GM12892 (cell line): ENCODE results near the gene IQGAP2.

ENCODE experiments used
- DNase-seq: peaks from one replicate; pipeline ENCODE4 v3.0.0; 2011; ENCODE audit not compliant: insufficient read length
- FAIRE-seq: peaks from 2 replicates; lab custom pipeline; 2011; peaks lifted over from hg19 to GRCh38; lab: Jason Lieb, UNC
- POLR2A ChIP-seq: IDR thresholded peaks from 2 replicates; pipeline ENCODE4 v1.6.1; 2011; ENCODE audit warnings: low read depth, low read length, control low read depth
- POLR2AphosphoS5 ChIP-seq: IDR thresholded peaks from 2 replicates; pipeline ENCODE4 v1.6.1; 2011; ENCODE audit warnings: low read depth, low read length, control low read depth
- TAF1 ChIP-seq: IDR thresholded peaks from 2 replicates; pipeline ENCODE4 v1.6.1; 2011; ENCODE audit warnings: low read depth, mild to moderate bottlenecking, control low read depth, low read length, borderline replicate concordance

Gene IQGAP2

DNA sequence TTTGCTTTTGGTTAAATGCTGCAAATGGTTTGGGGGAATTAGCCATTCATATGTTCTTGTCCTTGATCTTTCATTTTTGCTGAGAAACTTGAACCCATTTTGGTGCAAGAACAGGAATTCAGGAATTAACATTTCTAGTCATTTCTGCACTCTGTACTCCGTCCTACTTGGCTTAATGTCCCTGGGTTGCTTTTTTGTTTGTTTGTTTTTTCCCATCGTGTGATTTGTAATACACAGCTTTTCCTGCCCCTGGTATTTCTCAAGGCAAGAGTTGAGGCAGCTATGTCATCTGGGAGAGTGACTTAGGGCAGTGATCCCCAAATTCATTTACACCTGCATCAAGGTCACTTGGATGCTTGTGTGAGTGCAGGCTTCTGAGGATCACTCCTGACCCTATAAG lies 71.3 kb downstream of the IQGAP2 start:
- no peak for TF ChIP-seq POLR2A
- TF ChIP-seq TAF1, result no peak
- FAIRE-seq (no peak), DNase-seq (no peak)

DNA sequence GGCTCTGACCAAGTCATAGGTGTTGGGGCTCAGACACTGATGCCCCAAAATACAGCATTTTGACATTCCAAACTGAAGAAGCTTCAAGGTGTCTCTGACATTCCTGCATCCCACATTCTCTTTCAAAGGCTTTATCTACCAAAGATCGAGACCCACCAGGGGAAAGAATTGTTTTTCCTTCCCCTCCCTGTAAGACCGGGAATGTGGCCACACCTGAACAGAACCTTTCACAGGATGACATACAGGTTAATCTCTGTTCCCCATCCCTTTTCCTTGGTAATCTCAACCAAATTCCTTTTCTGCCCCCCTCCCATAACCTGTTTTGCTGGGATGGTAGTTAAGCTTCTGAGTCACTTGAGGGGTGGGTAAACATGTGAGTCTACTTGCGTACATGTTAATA lies 72.3 kb downstream of the IQGAP2 start:
- FAIRE-seq, result no peak
- TF ChIP-seq POLR2A (no peak), POLR2AphosphoS5 (no peak), TAF1 (no peak)
- no peak for DNase-seq

GRCh38 chr5:76475936-76476335 lies 72.9 kb downstream of the IQGAP2 start:
- FAIRE-seq (no peak), DNase-seq (no peak)
- TF ChIP-seq POLR2AphosphoS5, result no peak
- TF ChIP-seq POLR2A, result no peak
- TF ChIP-seq TAF1, result no peak

DNA sequence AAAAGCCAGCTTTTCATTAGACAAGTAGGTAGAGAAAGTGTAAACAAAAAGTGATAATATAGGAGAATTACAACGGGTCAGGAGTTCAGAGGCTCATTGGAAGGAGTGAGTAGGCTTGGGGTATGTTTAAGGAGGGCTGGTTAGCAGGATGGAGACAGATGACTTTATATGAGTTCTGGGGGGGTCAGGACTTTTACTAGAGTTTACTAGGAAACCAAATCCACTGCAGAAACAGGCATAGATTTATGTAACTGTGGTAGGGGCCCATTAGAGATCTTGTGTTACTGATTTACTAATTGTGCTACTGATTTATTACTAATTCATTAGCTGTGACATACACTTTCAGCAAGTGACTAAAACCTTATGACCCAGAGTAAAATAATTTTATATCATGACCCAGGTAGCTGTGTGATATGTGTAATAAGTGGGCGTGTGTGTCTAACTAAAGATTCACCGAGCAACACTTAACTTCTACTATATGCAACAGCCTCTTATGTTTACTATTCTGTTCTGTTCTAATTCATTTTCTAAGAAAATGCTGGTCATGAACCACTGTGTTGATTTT lies 73.5 kb downstream of the IQGAP2 start:
- FAIRE-seq (no peak), DNase-seq (no peak)
- TF ChIP-seq POLR2A (no peak), POLR2AphosphoS5 (no peak), TAF1 (no peak)

GRCh38 chr5:76477061-76477460 lies 74.0 kb downstream of the IQGAP2 start:
- DNase-seq (no peak), FAIRE-seq (no peak)
- TF ChIP-seq TAF1 (no peak), POLR2A (no peak), POLR2AphosphoS5 (no peak)

- no peak for TF ChIP-seq POLR2AphosphoS5
- TF ChIP-seq TAF1, result no peak
- no peak for TF ChIP-seq POLR2A
- DNase-seq (no peak), FAIRE-seq (no peak)
Observed at GRCh38 chr5:76477571-76477970, 74.5 kb downstream of the IQGAP2 start.

DNA sequence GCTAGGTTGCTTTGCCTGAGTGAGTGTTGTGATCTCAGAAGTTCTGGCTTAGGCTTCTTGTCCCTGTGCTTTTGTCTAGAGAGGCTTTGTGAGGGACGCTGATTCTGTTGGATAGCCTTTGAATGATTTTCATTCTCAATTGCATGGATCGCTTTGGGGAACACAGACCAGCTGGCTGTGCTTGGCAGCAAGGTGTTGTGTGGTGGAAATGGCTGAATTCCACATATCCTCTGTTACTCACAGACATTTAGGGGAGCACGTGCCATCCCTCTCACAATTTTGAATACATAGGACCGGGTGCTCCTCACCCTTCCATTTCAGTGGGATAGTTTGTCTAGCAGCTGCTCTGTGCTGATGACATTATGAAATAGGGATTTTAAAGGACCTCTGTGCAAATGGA lies 76.2 kb downstream of the IQGAP2 start:
- DNase-seq (no peak), FAIRE-seq (no peak)
- TF ChIP-seq POLR2AphosphoS5, result no peak
- TF ChIP-seq TAF1, result no peak
- no peak for TF ChIP-seq POLR2A

- DNase-seq (no peak), FAIRE-seq (peak; percentile 27)
- TF ChIP-seq POLR2AphosphoS5, result no peak
- no peak for TF ChIP-seq POLR2A
- TF ChIP-seq TAF1, result no peak
Observed at GRCh38 chr5:76479973-76480667, 77.0 kb downstream of the IQGAP2 start.

DNA sequence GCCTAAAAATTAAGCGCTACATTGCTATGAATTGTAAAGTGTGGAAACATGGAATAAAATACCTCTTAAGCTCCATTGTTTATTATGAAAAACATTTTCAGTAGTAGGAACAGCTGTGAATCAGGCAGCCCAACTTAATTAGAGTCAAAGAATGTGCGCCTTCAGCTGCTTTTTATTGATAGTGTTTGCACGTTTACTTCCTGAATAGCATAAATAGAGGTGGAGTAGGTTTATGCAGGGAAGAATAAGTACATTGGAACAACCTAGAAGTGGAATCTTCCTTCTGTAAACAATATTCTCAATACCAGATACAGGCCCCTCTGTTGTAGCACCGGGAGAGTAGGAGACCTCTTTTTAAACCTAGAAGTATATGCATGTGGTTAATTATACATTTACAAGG lies 79.9 kb downstream of the IQGAP2 start:
- no peak for FAIRE-seq
- no peak for TF ChIP-seq POLR2A
- TF ChIP-seq POLR2AphosphoS5, result no peak
- no peak for TF ChIP-seq TAF1
- no peak for DNase-seq

DNA sequence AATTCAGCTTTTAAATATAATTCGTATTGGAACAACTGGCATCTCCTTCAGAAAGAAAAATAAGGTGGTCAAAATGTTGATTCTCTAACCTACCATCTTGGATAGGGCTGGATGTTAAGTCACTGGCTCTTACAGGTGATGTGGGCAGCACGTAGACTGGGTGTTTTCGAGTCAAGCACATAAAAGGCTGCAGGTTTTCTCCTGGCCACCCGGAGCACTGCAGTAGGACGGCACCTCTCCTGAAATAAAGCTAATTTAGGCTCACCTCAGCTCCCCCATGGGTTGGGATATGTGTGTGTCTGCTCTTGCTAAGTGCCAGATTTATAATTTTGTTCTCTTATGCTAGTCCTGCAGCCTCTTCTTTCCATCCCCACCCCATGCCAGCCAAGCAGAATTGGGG lies 80.3 kb downstream of the IQGAP2 start:
- TF ChIP-seq POLR2AphosphoS5, result no peak
- TF ChIP-seq TAF1, result no peak
- no peak for TF ChIP-seq POLR2A
- DNase-seq, result no peak
- FAIRE-seq, result no peak

DNA sequence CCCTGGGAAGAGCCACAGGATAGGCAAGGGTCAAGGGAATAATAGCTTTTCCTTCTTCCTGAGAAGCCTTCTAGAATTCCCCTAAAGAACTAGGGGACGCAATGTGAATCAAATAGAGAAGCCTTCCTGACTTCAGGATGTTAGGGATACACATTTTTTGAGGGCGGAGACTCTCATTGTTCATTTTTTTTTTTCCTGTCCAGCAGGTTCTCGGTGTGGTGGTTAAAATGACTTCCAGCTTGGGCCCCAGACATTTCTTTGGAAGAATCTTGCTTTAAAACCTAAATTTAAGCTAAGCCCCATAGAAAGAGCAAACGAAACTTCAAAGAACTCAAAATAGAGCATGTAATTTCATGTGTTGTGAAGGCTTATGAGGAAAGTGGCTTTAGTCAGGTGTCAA lies 80.8 kb downstream of the IQGAP2 start:
- DNase-seq (no peak), FAIRE-seq (no peak)
- TF ChIP-seq TAF1, result no peak
- no peak for TF ChIP-seq POLR2AphosphoS5
- no peak for TF ChIP-seq POLR2A

DNA sequence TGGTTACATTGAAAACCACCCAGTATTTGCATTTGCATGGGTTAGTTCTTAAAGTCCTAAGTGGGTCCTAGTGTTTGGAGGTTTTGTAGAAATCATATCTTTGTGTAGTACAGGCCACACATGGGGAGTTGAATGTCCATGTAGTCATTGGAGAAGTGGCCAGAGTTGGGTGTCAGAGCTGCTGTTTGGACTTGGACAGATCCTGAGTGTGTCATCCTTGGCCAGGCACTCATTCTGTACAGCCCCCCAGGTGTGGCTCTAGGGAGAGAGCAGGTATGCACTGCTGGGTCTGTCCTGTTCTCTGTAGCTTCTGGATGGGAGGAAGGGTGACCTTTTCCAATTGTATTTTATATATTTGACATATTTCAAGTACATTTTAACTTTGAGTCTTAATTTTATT lies 82.4 kb downstream of the IQGAP2 start:
- TF ChIP-seq POLR2AphosphoS5, result no peak
- FAIRE-seq (no peak), DNase-seq (no peak)

DNA sequence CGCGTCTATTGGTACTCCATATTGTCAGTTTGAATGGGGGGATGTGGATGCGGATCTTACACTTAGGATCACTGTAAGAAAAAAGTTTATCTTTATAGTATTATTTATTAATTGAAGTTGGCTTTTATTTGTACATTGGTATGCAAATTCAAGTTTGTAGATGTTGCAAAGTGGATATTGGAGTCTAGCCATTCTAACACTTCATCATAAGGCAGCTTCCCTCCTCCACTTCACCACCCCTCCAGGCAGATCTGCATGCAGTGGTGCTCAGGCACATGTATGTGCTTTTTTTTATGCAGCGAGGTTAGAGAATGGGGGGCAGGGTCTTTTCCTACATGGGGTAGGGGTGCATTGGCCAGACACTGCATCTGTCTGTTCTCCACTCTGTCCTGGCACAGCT lies 84.3 kb downstream of the IQGAP2 start:
- FAIRE-seq (no peak), DNase-seq (no peak)
- TF ChIP-seq POLR2A (no peak), POLR2AphosphoS5 (no peak), TAF1 (no peak)
